HG02885 (cell line): Measurements from ENCODE around the gene TYK2.
"Not testable (repeated sequence)": the region's sequence is repeated elsewhere in the genome, so short reads cannot be mapped to it uniquely, and the experiment has no call there.

Source experiments
- ATAC-seq: cut with Tn5 transposase; IDR thresholded peaks from one replicate; pipeline ENCODE4 v1.9.1; 2021; ENCODE audit warnings: mild to moderate bottlenecking; ENCODE audit not compliant: unreplicated experiment, poor library complexity

TYK2 gene

DNA sequence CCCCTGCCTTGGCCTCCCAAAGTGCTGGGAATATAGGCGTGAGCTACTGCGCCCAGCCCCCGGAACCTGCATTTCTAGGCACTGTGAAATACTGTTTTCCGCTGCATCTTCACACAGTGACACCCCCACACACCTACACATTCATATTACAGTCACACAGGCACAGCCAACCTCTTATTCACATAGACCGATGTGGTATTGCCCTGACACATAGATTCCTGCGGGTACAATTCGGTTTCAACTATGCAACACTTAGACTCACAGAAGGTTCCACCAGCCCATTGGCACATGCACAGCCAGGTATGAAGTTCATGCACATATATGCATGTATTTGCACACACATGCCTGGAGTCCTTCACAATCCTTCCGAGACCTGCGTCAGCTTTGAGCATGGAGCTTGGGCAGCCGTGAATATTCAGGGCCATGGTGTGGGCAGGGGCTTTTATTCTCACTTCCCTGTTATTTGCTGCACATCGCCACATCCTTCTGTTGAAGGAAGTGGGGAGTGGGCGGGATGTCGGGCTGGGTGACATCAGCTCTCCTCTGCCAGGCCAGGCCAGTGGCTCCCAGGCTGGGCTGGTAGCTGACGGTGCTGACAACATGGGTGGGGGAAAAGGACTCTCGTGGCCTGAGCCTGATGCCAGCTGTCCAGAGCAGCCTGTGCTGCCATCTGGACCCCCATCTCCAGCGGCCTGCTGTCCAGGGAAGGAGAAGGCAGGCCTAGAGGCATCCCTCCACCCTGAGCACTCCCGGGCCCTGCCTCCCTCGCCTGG is 28.3 kb upstream of the TYK2 start:
- no peak for ATAC-seq

DNA sequence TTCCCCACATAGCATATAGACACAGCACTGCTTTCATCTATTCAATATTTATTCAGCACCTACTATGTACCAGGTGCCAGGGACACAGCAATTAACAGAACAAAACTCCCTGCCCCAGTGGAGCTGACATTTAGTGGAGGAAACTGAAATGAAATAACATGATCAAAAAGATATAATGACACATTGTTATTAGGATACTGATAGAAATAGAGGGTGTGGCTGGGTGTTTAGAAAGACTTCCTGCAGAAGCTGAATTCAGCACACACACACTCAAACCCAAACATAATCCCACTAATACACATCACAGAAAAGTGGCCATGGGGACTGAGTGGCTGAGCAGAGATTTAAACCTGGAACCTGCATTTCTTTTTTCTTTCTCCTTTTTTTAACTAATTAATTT is 26.7 kb upstream of the TYK2 start:
- no peak for ATAC-seq

DNA sequence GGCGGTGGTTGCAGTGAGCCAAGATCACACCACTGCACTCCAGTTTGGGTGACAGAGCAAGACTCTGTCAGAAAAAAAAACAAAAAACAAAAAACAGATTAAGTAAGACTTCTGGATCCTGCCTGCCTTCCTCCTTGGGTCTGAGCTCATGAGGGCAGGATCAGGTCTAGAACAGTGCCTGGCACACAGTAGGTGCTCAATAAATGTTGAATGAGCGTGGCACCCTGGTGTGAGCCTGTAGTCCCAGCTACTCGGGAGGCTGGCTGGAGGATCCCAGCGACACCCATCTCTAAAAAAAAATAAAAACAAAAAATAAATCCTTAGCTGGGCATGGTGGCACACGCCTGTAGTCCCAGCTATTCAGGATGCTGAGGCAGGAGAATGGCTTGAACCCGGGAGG is 25.8 kb upstream of the TYK2 start:
- no peak for ATAC-seq

DNA sequence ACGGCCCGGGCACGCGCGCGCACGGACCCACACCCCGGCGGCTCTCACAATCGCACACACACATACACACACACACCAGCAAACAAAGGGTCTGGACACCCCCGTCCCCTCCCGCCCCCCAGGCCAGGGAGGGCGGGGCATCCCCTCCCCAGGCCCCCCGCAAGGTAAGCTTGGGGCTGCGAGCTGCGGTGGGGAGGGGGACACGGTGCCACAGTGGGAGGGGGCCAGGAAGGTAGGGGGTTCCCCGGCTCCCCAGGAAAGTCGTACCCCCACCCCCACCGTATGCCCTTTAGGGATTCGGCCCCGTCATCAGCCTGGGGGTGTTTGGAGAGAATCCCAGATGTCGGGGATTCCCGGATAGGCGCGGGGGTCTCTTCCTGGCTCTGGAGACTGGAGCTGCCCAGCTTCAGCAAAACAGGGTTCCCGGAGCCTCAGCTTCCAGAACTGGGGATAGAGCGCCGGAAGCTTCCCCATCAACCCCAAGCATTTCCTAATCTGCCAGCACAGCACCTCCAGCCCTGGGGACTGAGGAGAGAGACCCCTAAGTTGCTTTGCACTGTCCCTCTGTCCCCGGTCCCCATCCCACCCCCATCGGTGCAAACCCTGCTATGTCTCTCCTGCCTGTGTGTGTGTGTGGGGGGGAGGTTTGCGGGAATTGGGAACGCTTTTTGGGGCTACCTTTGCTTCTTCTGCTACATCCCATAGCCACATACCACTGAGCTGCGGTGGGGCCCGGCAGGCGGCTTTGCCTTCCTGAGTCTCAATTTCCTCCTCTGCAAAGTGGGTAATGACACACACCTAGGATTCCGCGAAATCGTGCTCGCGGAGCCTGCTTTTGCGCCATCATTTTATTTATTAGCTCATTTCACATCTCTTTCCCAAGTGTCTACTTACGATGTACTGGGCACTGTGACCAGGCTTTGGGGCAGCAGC is 24.8 kb upstream of the TYK2 start:
- no peak for ATAC-seq

DNA sequence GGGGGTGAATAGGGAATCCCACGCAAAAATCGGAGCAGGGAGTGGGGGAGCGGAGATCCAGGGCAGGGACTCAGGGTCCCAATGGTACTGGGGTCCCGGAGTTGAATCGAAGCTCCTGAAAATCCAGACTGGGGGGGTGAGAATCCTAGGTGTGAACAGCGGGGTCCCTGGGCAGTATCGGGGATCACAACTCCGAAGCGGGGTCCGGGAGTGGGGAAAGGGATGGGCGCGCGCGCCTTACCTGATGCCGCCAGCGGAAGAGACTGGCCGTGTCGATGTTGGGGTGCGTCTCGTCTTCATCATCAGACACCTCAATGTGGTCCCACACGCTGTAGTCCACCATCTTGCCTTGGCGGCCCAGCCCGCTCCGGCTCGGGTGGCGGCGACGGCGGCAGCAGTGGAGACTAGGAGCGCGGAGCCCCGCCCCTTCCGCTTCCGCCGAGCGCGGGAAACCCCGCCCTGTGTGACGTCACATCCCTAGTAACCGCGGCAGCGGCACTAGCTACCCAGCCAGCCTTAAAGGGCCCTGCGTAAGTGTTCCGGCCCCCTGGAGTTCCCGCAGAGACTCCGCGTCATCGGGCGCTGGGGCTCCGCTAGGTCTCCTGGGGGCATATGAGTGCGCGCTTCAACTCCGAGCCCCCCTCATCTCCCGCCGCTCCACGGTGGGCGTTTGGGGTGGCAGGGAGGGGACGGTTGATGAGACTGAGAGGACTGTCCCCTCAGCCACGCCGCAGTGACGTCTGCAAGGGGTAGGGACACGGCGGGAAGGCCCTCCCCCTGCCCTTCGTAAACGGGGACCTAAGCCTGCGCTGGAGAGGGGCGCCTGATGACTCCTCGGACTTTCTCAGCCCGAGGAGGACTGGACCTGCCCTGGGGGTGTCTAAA is 23.0 kb upstream of the TYK2 start, which contains the start of gene CDC37:
Gene CDC37 (minus strand): TSS at position 406 of the 885 bp plus-strand sequence. CDS start 63 bp downstream, at position 343.
- ATAC-seq: peak; percentile 84

DNA sequence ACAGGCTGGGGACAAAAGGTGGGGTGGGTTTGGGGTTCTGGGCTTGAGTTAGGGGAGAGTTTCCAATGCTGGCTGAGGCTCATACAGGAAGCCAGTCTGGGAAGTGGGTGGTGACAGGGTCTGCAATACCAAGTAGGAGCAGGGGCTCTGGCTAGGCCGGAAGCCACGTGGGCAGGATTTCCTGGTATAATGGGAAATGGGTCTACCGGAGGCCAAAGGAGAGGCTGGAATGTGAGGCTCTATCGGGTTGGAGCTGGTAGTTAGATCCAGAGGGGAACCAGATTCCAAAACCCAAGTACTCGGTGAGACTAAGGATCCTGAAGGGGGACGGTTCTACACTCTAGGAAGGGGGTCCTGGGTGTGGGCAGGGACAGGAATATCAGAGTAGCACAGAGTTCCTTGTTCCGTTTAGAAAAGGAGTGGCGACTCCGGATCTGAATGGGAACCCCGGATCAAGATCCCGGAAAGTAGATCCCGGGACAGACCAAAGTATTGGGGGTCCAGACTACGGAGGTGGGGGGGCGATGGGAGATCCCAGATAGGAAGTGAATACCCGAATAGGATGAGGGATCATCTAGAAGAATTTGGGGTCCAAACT is 22.2 kb upstream of the TYK2 start:
- no peak for ATAC-seq

DNA sequence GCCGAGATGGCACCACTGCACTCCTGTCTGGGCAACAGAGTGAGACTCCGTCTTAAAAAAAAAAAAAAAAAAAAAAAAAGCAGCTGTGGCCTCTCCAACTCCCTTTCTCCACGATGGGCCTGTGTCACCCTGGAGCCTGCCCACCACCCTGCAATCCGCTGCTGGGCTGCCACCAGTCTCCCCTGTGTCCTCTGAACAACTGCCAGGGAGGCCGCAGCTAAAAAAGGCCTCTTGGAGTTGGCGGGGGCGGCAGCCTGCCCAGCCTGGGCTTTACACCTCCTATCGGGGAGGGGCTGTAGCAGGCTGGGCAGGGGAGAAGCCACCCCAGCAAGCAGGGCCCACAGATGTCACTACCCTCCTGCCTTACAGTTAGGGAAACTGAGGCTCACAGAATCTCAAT is 19.5 kb upstream of the TYK2 start:
- no peak for ATAC-seq

DNA sequence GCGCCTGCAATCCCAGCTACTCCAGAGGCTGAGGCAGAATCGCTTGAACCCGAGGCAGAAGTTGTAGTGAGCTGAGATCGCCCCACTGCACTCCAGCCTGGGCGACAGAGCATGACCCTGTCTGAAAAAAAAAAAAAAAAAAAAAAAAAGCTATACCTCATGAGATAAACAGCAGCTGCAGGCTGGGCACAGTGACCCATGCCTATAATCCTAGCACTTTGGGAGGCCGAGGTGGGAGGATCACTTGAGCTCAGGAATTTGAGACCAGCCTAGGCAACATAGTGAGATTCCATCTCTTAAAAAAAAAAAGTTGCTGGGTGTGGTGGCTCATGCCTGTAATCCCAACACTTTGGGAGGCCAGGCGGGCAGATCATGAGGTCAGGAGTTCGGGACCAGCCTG is 19.0 kb upstream of the TYK2 start:
- ATAC-seq: not testable (repeated sequence)

DNA sequence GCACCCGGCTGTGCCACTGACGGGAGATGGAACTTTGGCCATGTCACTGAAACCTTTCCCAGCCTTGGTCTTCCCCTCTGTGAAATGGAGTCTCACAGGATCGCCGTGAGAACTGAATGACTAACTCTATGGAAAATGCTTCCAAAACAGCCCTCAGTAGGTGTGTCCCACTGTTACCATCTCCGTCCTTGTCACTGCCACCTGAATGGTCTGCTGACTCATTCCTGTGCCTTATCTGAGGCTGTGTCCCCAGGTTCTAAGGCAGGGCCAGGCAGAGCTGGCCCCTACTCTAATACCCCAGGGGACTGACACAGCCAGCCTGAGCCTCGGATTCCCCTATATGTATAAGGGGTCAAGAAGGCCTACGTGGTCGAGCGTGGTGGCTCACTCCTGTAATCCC is 18.4 kb upstream of the TYK2 start:
- no peak for ATAC-seq

DNA sequence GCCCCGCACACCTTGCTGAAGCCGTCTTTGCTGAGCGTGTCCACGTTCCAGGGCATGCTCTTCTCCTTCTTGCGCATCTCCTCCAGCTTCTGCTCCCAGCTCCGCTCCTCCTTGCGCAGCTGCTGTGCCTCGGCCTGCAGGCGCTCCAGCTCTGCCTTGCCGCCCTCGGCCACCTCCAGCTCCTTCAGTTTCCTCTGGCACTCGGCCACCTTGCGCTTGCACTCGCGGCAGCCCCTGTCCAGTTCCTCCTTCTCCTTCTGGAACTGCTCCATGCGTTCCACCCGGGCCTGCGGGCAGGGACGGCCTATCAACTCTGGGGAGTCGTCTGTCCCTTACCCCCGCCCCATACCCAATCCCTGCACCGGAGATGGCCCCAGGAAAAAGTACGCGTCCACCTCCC is 15.5 kb upstream of the TYK2 start:
- ATAC-seq: no peak

DNA sequence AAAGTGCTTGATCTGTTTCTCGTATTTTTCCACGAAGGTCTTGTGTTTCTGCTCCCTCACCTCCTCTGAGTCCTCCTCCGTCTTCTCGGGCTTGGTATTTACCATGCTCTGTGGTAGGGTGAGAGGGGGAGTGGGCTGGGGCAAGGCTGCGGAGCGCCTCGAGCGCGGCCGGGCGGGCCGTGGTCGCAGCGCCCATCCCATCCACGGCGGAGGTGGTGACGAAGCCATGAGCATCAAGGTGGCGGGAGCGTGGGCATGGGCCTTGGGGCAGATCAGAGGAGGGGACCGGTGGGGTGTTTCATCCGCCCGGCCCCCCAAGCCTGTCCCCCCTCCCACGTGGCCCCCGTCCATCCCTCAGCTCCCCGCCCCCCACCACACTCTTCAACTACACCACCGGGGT is 15.1 kb upstream of the TYK2 start:
- ATAC-seq: no peak

DNA sequence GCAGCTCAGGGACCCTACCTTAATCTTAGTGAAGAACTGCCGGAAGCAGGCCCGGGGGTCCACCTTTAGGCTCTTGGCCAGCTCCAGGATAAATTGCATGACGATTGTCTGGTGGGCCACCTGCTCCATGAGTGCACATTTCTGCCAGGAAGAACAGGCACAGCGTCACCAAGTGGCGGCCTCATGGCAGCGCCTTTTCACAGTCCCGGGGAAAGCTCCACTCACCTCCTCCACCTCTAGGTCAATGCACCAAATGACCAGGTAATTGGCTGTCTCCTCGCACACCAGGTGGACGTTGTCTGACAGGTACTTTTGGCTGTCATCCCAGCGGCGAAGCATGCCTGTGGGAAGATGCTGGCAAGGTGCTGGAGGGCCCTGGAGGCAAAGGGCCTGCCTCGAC is 14.6 kb upstream of the TYK2 start:
- ATAC-seq: no peak

DNA sequence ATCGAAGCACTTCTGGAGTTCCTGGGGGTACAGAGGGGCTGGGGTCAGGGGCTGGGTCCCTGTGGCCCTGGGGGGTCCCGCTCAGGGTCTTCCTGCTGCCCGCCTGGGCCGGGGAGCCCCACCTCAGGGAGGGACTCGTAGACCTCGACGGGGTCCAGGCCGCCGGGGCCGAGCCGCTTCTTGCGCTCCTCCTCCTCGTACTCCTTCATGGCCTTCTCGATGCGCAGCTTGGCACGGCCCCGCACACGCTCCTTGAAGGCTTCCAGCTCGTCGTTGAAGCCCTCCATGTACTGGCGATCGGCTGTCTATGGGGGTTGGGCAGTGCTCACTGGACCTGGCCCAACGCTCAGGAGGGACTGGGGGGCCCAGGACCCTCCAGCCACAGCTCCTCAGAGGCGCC is 12.8 kb upstream of the TYK2 start:
- no peak for ATAC-seq

DNA sequence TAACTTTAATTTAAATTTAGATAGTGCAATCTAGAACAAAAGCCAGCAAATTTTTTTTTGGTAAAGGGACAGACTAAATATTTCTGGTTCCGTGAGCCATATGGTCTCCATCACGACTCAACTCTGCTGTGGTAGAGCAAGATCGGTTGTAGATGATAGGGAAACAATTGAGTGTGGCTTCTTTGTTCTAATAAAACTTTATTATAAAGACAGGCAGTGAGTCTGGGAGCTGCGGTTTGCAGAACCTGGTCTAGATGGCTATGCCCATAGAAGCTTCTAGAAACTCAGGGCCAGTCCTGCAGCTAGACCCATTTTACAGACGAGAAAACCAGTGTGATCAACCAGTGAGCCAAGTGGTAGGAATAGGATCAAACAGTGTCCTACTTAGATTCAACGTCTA is 11.7 kb upstream of the TYK2 start:
- ATAC-seq: no peak

DNA sequence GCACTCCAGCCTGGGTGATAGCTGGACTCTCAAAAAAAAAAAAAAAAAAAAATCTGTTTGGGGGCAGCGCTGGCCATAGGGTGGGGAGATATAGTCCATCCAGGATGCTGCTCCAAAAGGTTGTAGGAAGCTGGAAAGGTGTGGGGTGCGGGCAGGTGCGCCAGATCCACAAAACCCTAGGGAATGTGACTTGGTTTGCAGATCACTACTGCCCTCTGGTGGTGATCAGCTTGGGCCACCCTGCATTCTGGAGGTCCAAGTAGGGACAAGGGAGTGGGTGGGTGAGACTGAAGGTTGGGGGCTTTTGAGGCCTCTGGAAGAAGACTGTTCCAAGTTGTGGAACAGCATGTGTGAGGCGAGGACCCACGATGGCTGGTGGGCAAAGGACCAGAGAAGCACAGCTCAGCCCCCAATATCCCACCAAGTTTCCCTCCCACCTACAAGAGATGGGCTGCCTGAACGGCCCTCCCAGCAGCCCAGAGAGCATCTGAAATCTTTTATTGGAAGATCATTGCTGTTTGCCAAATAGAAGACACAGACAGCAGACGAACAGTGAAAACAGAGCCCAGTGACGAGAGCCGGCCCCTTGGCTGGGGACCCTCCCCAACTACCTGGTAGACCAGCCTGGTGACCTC is 10.4 kb upstream of the TYK2 start:
- ATAC-seq: no peak

DNA sequence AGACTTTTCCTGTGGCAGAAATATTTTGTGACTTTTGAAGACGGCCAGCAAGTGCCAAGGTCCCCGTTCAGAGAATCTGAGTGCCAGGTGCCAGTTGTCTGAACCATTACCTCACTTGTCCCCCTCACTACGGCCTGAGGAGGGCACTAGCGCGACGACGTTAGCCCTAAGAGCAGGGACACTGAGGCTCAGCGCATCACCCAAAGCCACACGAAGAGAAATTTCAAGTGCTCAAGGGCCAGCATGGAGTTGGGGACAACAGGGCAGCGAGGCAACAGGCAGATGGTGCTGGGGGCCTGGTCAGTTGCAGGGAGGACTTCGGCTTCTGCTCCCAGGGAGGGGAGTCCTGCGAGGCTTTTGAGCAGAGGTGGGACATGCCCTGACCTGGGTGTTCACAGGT is 9.5 kb upstream of the TYK2 start:
- no peak for ATAC-seq

DNA sequence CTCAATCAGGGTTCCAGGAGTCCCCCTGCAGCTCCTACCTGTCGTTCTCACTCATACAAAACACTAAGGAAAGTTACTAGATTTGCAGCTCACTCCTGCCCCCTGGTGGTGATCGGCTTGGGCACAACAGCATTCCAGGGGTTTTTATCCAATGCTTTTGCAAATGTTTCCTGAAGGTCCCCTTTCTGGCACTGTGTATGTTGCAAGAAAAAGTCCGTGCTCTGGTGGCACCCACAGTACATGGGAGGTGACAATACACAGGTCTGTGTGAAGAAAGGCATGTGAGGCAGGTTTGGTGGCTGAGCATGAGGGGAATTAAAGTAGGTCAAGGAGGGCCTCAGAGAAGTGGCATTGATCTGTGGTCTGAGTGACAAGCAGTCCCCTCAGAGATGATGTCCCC is 8.6 kb upstream of the TYK2 start:
- no peak for ATAC-seq

DNA sequence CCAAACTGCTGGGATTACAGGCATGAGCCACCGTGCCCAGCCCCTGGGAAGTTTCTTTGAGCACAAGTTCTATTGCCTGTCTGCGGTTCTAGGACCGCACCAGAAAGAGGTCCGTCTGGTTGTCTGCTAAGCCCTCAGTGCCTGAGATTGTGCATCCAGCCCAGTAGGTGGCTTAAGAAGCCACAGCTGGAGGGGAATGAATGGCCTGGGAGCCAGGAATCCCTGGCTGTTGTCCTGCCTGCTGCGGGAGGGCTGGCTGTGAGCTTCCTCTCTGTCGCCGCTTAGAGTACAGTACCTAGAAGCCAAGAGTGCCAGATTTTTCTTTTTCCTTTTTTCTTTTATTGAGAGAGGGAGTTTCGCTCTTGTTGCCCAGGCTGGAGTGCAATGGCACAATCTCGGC is 4.2 kb upstream of the TYK2 start:
- ATAC-seq: no peak

DNA sequence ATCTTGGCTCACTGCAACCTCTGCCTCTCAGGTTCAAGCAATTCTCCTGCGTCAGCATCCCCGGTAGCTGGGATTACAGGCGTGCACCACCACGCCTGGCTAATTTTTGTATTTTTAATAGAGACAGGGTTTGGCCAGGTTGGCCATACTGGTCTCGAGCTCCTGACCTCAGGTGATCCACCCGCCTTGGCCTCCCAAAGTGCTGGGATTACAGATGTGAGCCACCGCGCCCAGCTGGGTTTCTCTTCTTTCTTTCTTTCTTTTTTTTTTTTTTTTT is 2.8 kb upstream of the TYK2 start:
- ATAC-seq: not testable (repeated sequence)

DNA sequence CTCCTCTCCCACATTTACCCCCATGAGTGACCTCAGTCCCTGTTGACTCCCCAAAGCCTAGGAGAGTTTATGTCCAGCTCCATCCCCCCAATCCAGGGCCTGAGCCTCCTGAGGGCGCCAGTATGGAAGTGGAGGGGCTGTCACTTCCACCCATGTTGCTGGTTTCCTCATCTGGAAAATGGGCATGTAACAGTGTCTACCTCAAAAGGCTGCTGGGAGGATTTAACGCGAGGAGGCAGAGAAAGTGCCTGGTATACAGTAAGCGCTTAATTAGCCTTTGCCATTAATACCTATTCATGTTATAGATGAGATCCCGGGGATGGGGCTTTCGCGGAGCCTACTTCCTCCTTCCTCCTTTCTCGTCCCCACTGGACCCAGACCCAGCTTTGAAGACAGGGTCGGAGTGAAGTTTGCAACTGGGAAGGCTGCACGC is 476 bp downstream of the TYK2 start:
- no peak for ATAC-seq
